HFF-Myc (cell line): Measurements from ENCODE around the gene IER5.

ENCODE experiments used
- DNase-seq: peaks from one replicate; pipeline ENCODE4 v3.0.0-alpha.2; 2011; ENCODE audit warnings: low read depth; ENCODE audit errors: extremely low read depth
- H3K4me3 ChIP-seq: replicated peaks from 2 replicates; pipeline ENCODE4 v1.5.1; 2011; ENCODE audit warnings: low read depth, mild to moderate bottlenecking, control low read depth, low read length
- TF ChIP-seq, protein P1 (sequence below): IDR thresholded peaks from 2 replicates; pipeline ENCODE4 v1.5.1; 2012; ENCODE audit warnings: mild to moderate bottlenecking, low read depth, low read length, control low read depth; ENCODE audit errors: missing control alignments

IER5 gene

DNA sequence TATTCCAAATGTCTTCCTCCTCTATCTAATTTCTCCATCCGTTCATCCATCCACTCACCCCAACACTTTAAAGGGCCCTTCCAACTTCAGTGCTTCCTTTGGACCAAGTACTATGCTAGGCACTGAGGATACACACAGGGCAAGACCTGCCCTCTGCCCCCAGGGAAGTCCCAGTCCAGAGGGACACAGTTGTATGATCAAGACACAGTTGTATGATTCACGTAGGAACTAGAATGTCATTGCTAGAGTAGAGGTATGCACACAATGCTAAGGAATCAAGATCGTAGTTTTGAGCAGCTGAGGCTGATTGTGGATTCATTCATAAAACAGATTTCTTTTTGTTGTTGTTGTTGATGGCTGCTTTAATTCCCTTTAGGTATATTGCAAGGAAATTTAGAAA is 11.6 kb upstream of the IER5 start:
- no peak for DNase-seq
- H3K4me3 ChIP-seq, result no peak overlapping the region
- TF ChIP-seq, protein P1, sequence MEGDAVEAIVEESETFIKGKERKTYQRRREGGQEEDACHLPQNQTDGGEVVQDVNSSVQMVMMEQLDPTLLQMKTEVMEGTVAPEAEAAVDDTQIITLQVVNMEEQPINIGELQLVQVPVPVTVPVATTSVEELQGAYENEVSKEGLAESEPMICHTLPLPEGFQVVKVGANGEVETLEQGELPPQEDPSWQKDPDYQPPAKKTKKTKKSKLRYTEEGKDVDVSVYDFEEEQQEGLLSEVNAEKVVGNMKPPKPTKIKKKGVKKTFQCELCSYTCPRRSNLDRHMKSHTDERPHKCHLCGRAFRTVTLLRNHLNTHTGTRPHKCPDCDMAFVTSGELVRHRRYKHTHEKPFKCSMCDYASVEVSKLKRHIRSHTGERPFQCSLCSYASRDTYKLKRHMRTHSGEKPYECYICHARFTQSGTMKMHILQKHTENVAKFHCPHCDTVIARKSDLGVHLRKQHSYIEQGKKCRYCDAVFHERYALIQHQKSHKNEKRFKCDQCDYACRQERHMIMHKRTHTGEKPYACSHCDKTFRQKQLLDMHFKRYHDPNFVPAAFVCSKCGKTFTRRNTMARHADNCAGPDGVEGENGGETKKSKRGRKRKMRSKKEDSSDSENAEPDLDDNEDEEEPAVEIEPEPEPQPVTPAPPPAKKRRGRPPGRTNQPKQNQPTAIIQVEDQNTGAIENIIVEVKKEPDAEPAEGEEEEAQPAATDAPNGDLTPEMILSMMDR, result no peak

DNA sequence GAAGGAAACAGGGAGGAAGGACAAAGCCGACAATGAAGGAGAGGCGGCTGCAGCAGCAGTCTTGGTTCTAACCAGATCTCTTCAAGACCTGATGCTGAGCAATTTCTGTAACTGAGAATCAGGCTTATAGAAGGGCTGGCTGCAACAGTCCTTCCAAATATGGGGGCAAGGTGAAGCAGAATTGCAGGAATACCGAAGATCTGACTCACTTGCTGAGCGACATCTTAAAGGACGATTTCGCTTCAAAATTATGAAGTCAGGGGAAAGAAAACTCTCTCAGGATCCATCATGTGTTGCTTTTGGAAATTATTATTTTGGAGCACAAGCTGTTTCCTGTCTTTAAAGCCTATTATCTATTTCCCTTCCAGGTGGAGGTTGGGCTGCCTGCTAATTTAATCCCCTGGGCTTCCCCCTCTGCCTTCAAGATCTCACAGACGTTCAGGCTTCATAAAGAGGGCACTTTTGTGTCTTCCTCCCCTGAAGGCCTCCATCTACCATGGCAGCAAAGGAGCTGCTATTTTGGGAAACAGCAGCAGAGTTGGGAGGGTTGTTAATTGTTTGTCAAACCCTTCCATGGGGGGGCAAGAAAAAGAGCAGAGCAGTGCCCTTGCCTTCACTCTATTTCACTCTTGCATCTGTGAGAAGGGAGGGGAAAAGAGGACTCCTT is 10.8 kb upstream of the IER5 start:
- TF ChIP-seq, protein P1, result no peak
- no peak for DNase-seq
- no peak overlapping the region for H3K4me3 ChIP-seq

DNA sequence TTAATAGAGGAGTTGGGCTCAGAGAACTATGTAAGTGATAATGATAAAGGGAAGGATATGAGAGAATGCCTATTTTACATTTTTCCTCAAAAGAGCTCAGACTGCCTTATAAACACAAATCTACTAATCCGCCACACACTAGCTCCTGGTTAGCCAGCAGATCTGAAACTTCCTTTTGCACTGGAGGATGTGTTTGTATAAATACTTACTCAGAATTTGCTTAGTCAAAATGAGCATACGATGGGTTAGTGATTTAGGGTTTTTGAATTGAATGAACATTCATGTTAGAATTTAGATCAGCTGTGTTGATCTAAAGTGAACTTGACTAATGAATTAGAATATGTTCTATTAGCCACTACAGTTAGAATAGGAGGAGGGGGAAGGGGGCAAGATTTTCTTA is 9.1 kb upstream of the IER5 start:
- TF ChIP-seq, protein P1, result no peak

DNA sequence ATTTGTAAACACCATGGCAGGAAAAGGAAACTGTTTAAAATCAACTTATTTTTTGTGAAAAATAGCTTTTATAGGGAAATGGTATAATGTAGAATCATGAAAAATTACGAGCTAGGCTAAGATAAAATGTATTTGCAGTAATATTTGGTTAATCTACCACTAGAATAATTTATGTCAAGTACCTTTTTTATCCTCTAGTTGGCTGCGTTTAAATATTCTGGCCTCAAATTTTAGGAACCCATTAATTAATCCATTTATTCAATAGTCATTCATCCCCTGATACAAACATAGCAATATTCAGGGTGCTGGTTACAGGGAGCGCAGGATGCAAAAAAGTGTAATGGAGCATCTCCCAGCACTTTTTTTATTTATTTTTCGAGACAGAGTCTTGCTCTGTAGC is 8.6 kb upstream of the IER5 start:
- no peak for DNase-seq
- no peak overlapping the region for H3K4me3 ChIP-seq
- TF ChIP-seq, protein P1, result no peak

More for the DNA sequence above, 9.1 kb upstream of the IER5 start:
- no peak overlapping the region for H3K4me3 ChIP-seq
- no peak for DNase-seq

DNA sequence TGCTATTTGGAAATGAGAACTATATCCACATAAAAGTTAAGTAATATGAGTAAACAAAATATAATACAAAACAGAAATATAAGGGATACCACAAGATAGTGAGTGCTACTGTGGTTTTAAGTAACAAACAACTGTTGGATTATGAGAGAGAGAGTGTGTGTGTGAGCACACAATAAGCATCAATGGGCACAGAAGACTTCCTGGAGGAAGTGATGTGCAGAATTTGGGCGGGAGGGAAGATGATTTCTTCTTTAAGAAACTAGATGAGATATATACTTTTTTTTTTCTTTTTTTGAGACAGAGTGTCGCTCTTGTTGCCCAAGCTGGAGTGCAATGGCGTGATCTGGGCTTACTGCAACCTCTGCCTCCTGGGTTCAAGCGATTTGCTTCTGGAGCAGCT is 7.9 kb upstream of the IER5 start:
- TF ChIP-seq, protein P1, result no peak
- H3K4me3 ChIP-seq, result no peak overlapping the region
- no peak for DNase-seq

DNA sequence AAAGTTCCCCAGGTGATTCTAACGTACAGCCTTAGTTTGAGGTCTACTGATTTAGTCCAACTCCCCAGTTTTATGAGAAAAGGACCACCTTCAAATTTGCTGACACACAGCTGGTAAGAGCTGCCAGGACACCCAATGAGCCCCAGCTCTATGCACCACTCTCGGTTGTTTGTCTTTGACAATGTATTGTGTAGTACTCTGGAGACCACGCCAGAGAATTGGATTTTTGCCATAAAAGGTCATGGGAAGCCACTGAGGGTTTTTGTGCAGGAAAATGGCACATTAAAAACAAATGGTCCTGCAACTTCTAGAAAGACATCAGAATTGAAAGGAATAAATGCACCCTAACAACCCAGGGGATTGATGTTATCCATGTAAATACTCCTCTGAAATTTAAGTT is 7.1 kb upstream of the IER5 start:
- no peak for DNase-seq
- H3K4me3 ChIP-seq, result no peak overlapping the region
- TF ChIP-seq, protein P1, result no peak
